ENCODE data around the gene SLC44A1.

- TF ChIP-seq EP300 (IDR thresholded peaks at IDR 0.05; ENCODE audit: borderline replicate concordance in 1 of 2, control insufficient read depth in 1 of 2, low read depth in 2 of 2, low read length in 2 of 2) (no peak), FOXK2 (IDR thresholded peaks at IDR 0.05) (no peak), TAF1 (IDR thresholded peaks at IDR 0.05; ENCODE audit: borderline replicate concordance, low read depth, low read length) (no peak), MAX (IDR thresholded peaks at IDR 0.05; ENCODE audit: low read depth, low read length) (no peak), CTCF (IDR thresholded peaks at IDR 0.05 in 2 of 3, conservative IDR thresholded peaks at IDR 0.05 in 1 of 3; ENCODE audit: control insufficient read depth in 2 of 3, extremely low read depth in 1 of 3, insufficient read depth in 1 of 3, low read depth in 3 of 3, low read length in 3 of 3) (no peak), EZH2 (IDR thresholded peaks at IDR 0.05; ENCODE audit: borderline replicate concordance, control insufficient read depth, low read depth, low read length) (no peak), ZNF592 (IDR thresholded peaks at IDR 0.05) (no peak), BRCA1 (IDR thresholded peaks at IDR 0.05; ENCODE audit: low read depth, low read length) (no peak)
These were observed 202.9 kb downstream of the SLC44A1 start for GRCh38 chr9:105447386-105447813.

Measured in GM12878 (cell line).